VCaP (cell line): ENCODE measurements around the gene ARHGAP33.

Source experiments
- H3K27ac ChIP-seq: fragments of 450-650 bp; 2 replicates; pipeline ENCODE4 v1.5.1; 2017
- TF ChIP-seq, protein P1 (sequence below): fragments of 450-650 bp; conservative IDR thresholded peaks from 2 replicates; pipeline ENCODE4 v1.5.1; 2017; ENCODE audit warnings: mild to moderate bottlenecking, moderate library complexity

The ARHGAP33 gene

DNA sequence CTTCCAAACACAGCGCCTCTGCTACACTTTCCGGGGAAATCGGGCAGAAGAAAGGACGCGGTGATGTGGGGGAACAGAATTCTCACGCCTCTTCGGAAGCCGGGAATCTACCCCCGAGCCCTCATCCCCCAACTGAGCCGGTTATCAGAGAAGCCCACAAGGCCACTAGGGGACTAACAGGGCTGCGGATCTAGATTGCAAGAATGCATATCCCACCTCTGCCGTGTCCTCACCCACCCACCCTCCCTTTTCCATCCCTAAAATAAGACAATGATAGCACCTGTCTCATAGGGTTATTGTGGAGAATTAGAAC is 34.2 kb upstream of the ARHGAP33 start:
- TF ChIP-seq, protein P1, sequence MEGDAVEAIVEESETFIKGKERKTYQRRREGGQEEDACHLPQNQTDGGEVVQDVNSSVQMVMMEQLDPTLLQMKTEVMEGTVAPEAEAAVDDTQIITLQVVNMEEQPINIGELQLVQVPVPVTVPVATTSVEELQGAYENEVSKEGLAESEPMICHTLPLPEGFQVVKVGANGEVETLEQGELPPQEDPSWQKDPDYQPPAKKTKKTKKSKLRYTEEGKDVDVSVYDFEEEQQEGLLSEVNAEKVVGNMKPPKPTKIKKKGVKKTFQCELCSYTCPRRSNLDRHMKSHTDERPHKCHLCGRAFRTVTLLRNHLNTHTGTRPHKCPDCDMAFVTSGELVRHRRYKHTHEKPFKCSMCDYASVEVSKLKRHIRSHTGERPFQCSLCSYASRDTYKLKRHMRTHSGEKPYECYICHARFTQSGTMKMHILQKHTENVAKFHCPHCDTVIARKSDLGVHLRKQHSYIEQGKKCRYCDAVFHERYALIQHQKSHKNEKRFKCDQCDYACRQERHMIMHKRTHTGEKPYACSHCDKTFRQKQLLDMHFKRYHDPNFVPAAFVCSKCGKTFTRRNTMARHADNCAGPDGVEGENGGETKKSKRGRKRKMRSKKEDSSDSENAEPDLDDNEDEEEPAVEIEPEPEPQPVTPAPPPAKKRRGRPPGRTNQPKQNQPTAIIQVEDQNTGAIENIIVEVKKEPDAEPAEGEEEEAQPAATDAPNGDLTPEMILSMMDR: peak; percentile 24; the same call in 1 of the 2 replicates
- H3K27ac ChIP-seq: peak overlapping the region; percentile 85

DNA sequence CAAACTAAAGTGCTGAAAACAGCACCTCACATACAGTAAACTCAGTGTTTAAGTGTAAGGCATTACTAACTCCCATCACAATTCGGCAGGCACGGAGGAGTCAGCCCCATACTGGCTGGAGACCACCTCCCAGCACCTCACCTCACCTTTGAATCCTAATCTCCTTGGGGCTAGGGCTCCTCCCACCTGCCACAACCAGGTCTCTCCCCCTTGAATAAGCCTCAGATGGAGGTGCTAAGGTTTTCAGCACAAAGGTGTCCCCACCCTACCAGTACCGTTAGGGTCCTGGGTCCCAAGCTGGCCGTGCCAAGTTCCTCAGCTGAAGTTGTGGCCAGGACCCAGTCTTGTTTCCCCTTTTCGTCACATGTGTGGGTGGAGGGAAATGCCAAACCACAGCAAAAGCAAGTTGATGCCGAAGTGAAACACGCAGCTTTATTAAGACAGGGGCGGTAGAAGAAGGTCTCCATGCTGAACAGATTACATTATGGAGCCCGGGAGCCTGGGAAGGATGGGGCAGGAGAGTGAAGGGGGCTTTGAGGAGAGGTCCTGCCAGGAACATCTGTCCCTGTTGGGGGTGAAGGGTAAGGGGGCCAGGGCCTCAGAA is 33.1 kb upstream of the ARHGAP33 start, which contains the start of gene IGFLR1:
Gene IGFLR1, minus strand, starts transcription at position 332 of the 604 bp plus-strand sequence. CDS start 1,272 bp downstream, outside the sequence.
- TF ChIP-seq, protein P1: no peak
- H3K27ac ChIP-seq: peak within 1 kb of the TSS; percentile 85

DNA sequence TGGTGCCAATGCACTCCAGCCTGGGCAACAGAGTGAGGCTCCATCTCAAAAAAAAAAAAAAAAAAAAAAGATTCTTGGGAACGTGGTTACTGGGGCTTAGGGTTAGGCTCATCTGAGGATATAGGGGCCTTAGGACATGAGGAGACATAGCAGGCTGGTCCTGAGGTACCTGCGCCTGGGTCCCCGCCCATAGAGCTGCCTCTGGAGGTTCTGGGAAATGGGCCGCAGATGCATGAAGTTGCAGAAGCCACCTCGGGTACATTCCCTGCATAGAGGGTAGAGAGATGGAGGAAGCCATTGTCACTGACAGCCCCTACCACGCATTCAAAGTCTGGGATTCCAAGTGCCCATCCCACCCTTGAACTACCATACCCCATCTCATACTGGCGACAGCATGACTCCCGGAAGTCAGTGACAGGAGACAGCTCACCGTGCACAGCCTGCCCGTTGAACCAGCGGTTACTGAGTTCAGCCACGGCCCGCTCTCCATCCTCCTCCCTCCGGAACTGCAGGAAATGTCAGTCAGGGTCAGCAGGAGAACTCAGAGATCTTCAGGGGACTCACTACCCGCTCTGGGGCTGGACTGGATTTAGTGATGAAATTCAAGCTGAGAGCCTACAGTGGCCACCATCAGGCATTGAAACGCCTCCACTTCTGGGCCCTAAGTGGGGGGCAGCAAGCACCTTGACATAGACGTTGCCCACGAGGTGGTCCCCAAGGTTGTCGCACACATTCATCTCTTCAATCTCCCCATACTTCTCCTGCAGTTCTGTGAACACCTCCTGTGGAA is 31.5 kb upstream of the ARHGAP33 start:
- peak overlapping the region; percentile 97 for H3K27ac ChIP-seq
- TF ChIP-seq, protein P1: no peak

DNA sequence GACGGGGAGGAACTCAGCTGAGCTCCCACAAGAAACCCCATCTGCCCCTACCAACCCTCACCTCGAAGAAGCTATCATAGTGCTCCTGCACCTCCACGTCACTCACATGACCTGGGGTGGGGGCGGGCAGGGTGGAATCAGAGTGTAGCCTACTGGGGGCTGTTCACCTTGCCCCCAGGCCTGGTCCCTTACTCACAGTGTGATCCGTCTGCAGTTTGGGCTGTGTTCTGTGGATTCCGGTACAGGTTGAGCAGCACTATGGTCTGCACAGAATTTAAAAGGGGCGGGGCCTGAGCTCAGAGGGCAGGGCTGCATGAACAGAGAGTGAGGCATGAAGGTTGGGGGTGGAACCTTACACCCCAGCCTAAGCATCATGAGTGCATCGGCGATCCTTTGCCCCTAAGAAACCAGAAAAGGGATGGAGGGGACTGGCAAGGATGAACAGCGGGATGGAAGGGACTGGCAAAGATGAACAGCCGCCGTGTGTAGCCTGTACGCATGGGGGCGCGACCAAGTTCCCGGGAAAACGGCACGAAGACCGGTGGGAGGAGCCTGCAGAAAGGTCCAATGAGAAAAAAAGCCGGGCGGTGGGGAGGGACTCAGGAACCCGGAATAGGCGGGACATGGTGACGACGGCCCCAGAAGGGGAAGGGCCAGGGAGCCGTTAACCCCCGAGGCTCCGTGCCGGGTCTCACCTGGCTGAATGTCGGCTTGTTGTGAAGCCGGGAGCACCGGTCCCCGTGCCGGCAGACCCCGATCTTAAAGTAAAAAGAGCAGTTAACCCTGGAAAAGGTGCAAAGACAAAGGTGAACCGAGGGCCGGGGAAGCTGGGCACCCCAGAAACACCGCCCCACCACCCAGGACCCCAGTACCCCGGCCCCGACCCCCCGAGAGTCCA is 30.7 kb upstream of the ARHGAP33 start:
- peak overlapping the region; percentile 97 for H3K27ac ChIP-seq

DNA sequence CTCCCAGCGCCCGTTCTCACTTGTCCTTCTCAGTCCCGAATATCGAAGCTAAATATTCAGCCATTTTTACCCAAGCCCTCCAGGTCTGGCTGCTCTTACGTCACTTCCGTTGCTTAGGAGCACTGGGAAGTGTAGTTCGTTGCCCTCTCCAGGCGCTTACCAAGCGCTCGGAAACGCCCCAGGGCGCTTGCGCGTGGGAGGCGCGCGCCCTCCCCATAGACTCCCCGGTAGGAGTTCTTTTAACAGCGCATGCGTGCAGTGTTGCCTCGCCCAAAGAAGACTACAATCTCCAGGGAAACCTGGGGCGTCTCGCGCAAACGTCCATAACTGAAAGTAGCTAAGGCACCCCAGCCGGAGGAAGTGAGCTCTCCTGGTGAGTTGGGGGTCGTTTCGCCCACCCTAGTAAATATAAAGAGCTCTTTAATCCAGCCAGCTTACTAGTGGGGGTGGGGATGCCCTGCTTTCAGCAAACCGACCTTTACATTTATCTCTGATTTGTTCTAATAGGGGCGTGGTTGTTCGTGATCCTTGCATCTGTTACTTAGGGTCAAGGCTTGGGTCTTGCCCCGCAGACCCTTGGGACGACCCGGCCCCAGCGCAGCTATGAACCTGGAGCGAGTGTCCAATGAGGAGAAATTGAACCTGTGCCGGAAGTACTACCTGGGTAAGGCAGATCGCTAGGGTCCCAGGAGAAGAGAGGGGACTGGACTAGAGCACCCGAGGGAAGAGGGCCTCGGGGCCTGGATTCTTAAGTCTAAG is 29.9 kb upstream of the ARHGAP33 start, which contains the start of the genes PSENEN and U2AF1L4:
Gene PSENEN, plus strand, starts transcription at position 324 of the 759 bp plus-strand sequence. Its CDS starts 280 bp downstream, at position 604.
Gene U2AF1L4, minus strand, starts transcription at position 91 of the 759 bp plus-strand sequence. Its CDS starts 27 bp downstream, at position 64.
- TF ChIP-seq, protein P1: no peak
- H3K27ac ChIP-seq: peak within 1 kb of the TSS; percentile 97

More for the DNA sequence above, 30.7 kb upstream of the ARHGAP33 start:
- TF ChIP-seq, protein P1: peak; percentile 65

DNA sequence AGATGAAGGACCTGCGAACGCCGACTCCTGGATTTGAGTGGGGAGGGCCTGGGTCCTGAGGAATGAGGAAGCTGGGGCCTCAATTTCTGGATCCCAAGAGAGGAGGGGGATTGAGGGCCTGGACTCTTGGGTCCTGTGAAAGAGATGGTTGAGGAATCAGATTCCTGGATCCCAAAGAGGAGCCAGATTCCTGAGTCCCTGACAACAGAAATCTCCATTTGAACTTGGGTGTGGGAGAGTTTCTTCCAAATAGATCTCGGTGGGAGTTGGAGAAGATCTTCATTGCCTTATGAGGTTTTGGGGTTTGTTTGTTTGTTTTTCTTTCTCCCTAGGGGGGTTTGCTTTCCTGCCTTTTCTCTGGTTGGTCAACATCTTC is 29.3 kb upstream of the ARHGAP33 start:
- H3K27ac ChIP-seq: peak overlapping the region; percentile 97

More for the DNA sequence above, 29.3 kb upstream of the ARHGAP33 start:
- TF ChIP-seq, protein P1: no peak
